Type B pancreatic cell (in vitro differentiated cells): ENCODE data around the gene CWC27. TPM values are rescaled to one million over a fixed set of nuclear protein-coding genes. Genes with fewer than 3 reads are reported as not detected.

Source experiments
- DNase-seq: peaks from one replicate; pipeline ENCODE4 v3.0.0; 2021; ENCODE audit warnings: mixed read lengths; ENCODE audit not compliant: unreplicated experiment; ENCODE audit errors: extremely low spot score
- H3K27ac Mint-ChIP-seq: 2 replicates; pipeline ENCODE4 v1.8.0; 2021; ENCODE audit warnings: mild to moderate bottlenecking, mixed read lengths
- H3K27me3 Mint-ChIP-seq: 2 replicates; pipeline ENCODE4 v1.8.0; 2021; ENCODE audit warnings: mixed read lengths
- H3K36me3 Mint-ChIP-seq: 2 replicates; pipeline ENCODE4 v1.8.0; 2021; ENCODE audit warnings: mixed read lengths
- H3K4me1 Mint-ChIP-seq: one replicate; pipeline ENCODE4 v1.8.0; 2021; ENCODE audit warnings: mixed read lengths; ENCODE audit not compliant: unreplicated experiment
- H3K4me3 Mint-ChIP-seq: 2 replicates; pipeline ENCODE4 v1.8.0; 2021; ENCODE audit warnings: mild to moderate bottlenecking, mixed read lengths
- H3K9me3 Mint-ChIP-seq: 2 replicates; pipeline ENCODE4 v1.8.0; 2021; ENCODE audit warnings: mixed read lengths
- total RNA-seq: library from RNA; stranded (reverse); gene quantifications from 2 replicates; pipeline ENCODE4 v1.2.1, GENCODE V29; 2021; ENCODE audit warnings: low replicate concordance
- TF ChIP-seq, protein P1 (sequence below): fragments of 200-600 bp; sonication (generic); conservative IDR thresholded peaks from 2 replicates; pipeline ENCODE4 v1.5.0; 2021; ENCODE audit warnings: antibody characterized with exemption, mild to moderate bottlenecking

CWC27 gene
- total RNA-seq, 1 donor from 2014 or later = 32.0 TPM

DNA sequence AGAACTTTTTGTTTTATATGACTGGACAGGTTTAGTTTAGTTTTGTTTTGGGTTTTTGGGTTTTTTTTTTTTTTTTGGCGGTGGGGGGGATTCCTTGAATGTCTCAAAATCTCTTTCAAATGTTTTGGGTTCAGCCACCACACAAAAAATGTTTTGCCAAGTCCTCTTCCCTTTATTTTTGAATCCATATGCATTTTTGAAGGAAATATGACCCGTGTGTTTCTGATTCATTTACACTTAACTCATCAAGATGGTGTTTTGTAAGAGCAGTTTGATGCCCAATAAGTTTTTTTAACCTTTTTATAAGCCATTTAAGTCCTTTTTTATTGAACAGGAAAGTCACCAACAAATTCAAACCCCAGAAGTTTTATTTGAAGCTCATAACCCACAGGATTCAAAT lies 209.8 kb downstream of the CWC27 start:
- Mint-ChIP-seq H3K27me3 (no peaks in the 10 kb centered on the region), H3K4me3 (no peak overlapping the region), H3K36me3 (peaks cover 16% of the 10 kb centered on the region), H3K9me3 (no peaks in the 10 kb centered on the region), H3K4me1 (no peaks in the 10 kb centered on the region), H3K27ac (no peak overlapping the region)
- no peak for DNase-seq
- TF ChIP-seq, protein P1, sequence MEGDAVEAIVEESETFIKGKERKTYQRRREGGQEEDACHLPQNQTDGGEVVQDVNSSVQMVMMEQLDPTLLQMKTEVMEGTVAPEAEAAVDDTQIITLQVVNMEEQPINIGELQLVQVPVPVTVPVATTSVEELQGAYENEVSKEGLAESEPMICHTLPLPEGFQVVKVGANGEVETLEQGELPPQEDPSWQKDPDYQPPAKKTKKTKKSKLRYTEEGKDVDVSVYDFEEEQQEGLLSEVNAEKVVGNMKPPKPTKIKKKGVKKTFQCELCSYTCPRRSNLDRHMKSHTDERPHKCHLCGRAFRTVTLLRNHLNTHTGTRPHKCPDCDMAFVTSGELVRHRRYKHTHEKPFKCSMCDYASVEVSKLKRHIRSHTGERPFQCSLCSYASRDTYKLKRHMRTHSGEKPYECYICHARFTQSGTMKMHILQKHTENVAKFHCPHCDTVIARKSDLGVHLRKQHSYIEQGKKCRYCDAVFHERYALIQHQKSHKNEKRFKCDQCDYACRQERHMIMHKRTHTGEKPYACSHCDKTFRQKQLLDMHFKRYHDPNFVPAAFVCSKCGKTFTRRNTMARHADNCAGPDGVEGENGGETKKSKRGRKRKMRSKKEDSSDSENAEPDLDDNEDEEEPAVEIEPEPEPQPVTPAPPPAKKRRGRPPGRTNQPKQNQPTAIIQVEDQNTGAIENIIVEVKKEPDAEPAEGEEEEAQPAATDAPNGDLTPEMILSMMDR = no peak

DNA sequence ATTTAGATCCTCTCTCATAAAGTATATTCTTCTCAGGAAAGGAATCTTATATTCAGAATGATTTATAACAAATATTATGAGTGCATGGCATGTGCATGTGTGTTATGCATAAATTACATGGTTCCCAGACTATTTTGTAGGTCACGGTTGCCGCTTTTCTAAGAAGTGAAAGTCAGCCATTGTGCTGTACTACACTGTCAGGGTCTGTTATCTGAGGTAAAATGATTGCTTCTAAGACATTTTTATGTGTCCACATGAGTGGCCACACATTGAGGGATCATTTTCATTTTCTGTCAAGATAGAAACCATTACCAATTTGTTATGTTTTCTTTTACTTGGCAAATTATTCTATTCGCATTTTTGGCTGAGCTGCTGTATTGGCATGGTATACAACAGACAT lies 210.8 kb downstream of the CWC27 start:
- H3K4me3 Mint-ChIP-seq = no peak overlapping the region
- no peaks in the 10 kb centered on the region for H3K9me3 Mint-ChIP-seq
- H3K27ac Mint-ChIP-seq = no peak overlapping the region
- H3K27me3 Mint-ChIP-seq = no peaks in the 10 kb centered on the region
- no peak for DNase-seq
- TF ChIP-seq, protein P1 = no peak
- no peaks in the 10 kb centered on the region for H3K4me1 Mint-ChIP-seq
- peaks cover 9% of the 10 kb centered on the region for H3K36me3 Mint-ChIP-seq

DNA sequence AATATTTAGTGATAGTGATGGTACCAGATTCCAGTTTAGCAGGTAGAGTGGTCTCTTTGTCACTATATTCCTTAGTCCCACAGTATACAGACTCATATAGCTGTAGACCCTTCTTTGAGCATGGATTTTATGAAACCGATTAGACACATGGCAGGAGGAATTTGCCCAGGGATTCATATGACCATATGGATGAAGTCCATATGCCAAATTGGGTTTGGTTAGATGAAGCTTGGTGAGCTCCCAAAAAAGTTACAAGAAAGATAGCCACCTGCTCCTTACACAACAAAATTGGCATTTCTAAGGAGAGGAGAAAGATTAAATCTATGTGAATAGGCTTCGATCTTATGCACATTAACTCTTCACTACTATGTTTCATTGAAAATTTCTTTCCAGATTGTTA lies 211.4 kb downstream of the CWC27 start:
- DNase-seq = no peak
- H3K27ac Mint-ChIP-seq = no peak overlapping the region
- no peaks in the 10 kb centered on the region for H3K27me3 Mint-ChIP-seq
- TF ChIP-seq, protein P1 = no peak
- no peaks in the 10 kb centered on the region for H3K9me3 Mint-ChIP-seq
- H3K4me3 Mint-ChIP-seq = no peak overlapping the region
- no peaks in the 10 kb centered on the region for H3K4me1 Mint-ChIP-seq
- peaks cover 9% of the 10 kb centered on the region for H3K36me3 Mint-ChIP-seq

DNA sequence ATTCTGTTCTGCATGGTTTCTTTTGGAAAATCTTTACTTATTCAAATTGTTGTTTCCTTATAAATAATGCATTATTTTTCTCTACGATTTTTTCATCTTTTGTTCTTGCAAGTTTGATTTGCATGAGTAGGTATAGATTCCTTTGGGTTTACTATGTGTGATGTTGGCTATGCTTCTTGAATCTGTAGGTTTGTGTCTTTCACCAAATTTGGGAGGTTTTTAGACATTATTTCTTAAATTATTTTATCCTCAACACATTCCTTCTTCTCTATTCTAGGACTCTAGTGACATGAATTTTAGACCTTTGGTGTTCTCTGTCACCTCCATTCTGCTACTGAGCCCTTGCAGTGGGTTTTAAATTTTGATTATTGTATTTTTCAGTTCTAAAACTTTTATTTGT lies 219.0 kb downstream of the CWC27 start:
- no peak for DNase-seq
- Mint-ChIP-seq H3K4me3 (no peak overlapping the region), H3K27me3 (no peaks in the 10 kb centered on the region), H3K4me1 (no peaks in the 10 kb centered on the region), H3K36me3 (peaks cover 23% of the 10 kb centered on the region), H3K9me3 (no peaks in the 10 kb centered on the region), H3K27ac (no peak overlapping the region)
- TF ChIP-seq, protein P1 = no peak

DNA sequence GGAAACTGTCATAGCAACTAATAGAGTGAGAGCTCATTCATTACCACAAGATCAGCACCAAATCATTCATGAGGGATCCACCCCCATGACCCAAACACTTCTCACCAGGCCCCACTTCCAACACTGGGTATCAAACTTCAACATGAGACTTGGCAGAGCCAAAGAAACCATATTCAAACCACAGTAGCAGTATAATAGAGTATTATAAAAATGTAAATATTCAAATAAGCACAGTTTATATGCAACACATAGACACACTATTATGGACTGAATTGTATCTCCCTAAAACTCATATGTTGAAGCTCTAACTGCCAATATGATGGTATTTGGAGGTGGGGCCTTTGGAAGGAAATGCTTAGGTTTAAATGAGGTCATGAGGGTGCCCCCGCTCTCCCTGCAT lies 240.5 kb downstream of the CWC27 start:
- Mint-ChIP-seq H3K27me3 (no peaks in the 10 kb centered on the region), H3K4me1 (peaks cover 3% of the 10 kb centered on the region), H3K9me3 (no peaks in the 10 kb centered on the region), H3K36me3 (no peaks in the 10 kb centered on the region), H3K27ac (no peak overlapping the region), H3K4me3 (no peak overlapping the region)
- no peak for DNase-seq
- TF ChIP-seq, protein P1 = no peak

DNA sequence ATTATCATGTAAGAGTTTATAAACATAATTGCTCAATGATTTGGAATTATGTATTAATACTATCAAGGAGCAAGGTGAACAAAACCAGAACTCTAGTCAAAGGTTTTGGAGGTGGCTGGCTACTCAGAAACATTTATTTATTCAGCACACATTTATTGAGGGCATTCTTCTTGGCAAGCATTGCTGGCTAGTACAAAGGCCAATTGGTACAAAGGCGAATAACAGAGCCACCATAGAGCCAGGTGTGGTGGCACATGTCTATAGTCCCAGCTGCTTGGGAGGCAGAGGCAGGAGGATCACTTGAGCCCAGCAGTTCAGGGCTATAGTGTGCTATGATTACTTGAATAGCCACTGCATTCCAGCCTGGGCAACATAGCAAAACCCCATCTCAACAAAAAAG lies 242.1 kb downstream of the CWC27 start:
- Mint-ChIP-seq H3K4me3 (no peak overlapping the region), H3K9me3 (no peaks in the 10 kb centered on the region), H3K27me3 (no peaks in the 10 kb centered on the region), H3K4me1 (peaks cover 7% of the 10 kb centered on the region), H3K27ac (no peak overlapping the region), H3K36me3 (no peaks in the 10 kb centered on the region)
- no peak for DNase-seq
- TF ChIP-seq, protein P1 = no peak
